NCI-H510A treated with DMSO at 0.1 percent for 48 hours (cell line): Measurements from ENCODE around the gene RCN1.
A peak's percentile ranks its signal among the peaks of the same experiment; 100 is the strongest.
"Not testable (repeated sequence)": the region's sequence is repeated elsewhere in the genome, so short reads cannot be mapped to it uniquely, and the experiment has no call there.

Experiments
- DNase-seq: peaks from one replicate; lab custom pipeline; 2025; lab: John Stamatoyannopoulos, UW

Gene RCN1

DNA sequence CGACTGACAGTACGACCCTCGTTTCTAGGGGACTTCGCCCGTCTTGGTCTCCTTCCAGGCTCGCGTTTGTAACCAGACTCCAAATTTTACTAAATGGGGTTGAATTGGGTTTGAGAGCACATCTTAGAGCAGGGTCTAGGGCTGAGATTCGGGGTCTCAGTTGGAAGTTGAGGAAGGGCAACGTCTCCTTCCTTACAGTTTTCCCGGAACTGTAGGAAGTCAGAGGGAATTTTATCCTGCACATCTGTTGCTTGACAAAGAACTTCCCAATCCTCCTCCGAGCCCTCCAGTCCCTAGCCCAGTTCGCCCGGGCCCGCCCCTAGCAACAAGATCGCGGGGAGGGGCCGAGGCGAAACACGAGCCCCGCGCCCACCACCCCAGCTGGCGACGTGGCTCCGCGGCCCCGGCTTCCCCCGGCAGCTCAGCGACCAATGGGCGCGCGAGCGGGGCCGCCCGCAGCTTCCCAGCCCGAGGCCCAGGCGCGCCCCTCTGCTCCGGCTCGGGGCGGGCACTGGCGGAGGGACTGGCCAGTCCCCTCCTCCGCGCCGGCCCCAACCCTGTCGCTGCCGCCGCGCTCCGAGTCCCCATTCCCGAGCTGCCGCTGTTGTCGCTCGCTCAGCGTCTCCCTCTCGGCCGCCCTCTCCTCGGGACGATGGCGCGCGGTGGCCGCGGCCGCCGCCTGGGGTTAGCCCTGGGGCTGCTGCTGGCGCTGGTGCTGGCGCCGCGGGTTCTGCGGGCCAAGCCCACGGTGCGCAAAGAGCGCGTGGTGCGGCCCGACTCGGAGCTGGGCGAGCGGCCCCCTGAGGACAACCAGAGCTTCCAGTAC lies at the start of gene RCN1:
Gene RCN1 (plus strand): TSS at position 530 of the 826 bp plus-strand sequence. CDS start 123 bp downstream, at position 653.
- peak; percentile 39 for DNase-seq

DNA sequence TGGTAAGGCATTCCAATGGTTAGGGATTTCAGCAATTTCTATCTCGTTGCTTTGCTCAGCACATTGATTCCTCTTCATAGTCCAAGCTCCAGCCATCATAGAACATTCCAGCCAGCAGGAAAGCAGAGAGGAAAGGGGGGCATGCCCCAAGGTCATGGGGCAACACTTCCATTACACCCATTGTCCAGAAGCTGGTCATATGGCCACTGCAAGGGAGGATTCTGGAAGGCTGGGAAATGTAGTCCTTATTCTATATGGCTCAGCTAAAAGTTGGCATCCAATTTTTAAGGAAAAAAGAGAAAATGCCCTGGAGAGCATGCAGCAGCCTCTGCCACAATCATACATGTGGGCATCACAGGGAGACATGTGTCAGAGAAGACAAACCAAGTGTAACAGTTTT lies 47.1 kb upstream of the RCN1 start:
- DNase-seq = no peak

DNA sequence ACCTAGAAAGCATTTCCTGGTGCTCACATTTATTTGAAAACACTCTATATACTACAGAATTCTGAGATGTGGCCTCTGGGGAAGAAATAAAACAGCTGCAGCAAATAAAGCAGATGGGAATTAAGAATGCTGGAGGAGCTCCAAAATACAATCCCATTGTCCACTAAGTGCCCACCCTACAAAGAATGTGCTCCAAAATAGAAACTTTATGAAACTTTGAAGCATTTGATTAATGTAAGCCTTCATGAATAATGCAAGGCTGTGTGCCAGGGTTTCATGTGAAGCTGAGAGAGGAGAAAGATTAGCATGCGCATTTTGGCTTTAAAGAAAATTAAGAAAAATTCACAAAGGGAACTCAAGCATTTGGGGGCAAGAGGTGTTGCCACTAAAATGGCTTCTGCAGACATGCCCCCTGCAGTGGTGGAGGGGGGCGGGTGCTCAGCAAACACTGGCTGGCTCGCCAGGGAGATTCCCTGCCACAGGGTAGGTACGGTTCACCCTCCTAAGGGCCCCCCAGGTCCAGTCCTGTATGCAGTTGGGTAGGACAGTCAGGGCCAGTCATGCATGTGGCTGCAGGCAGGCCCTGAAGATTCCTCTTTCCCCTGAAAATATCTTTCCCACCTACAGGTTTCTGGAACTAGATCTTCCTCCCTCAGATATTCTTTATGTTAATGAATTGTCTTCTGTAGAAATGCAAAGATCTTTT lies 46.6 kb upstream of the RCN1 start:
- DNase-seq = no peak

DNA sequence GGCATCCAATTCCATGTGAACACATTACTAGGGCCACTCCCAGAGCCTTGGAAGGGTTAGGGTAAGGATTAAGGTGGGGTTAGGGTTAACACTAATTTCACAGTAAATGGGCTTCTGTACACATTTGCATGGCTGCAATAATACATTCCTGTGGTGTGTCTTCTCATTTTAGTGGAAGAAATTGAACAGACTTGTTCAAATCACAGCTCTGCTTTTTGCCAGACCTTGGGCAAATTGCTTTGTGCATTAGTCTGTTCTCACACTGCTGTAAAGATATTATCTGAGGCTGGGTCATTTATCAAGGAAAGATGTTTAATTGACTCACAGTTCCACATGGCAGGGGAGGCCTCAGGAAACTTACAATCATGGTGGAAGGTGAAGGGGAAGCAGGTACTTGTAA lies 45.4 kb upstream of the RCN1 start:
- DNase-seq = no peak

DNA sequence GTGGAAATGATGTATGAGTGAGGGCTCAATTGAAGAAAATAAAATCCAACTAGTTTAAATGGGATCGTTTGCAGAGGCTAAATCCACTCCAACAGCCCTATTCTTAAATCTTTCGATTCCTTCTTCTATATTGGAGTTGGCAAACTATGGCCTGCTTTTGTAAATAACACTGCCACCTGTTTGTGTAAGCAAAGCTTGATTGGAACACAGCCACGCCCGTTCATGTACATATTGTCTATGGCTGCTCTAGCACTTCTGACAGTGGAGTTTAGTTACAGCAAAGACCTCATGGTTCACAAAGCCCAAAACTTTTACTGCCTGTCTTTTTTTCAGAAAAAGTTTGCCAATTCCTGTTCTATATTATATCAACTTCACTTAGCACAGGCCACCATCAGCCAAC lies 40.6 kb upstream of the RCN1 start:
- no peak for DNase-seq

DNA sequence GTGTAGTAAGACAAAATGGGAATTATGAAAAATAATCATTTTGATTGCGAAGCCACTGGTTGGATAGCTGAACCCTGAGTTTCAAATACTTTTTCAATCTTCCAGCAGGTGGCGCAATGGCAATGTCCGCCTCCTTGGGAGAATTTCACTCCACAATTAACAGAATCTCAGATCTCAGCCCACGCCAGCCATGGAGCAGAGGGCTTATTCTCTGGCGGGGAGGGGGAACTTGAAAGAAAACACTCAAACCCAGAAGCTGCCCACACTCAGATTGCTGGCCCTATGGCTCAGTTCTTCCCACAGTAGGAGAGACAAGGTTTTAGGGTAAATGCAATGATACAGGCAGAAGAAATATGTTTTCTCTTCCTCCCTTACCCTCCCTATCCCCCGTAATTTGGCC lies 38.7 kb upstream of the RCN1 start:
- DNase-seq = peak; percentile 0

DNA sequence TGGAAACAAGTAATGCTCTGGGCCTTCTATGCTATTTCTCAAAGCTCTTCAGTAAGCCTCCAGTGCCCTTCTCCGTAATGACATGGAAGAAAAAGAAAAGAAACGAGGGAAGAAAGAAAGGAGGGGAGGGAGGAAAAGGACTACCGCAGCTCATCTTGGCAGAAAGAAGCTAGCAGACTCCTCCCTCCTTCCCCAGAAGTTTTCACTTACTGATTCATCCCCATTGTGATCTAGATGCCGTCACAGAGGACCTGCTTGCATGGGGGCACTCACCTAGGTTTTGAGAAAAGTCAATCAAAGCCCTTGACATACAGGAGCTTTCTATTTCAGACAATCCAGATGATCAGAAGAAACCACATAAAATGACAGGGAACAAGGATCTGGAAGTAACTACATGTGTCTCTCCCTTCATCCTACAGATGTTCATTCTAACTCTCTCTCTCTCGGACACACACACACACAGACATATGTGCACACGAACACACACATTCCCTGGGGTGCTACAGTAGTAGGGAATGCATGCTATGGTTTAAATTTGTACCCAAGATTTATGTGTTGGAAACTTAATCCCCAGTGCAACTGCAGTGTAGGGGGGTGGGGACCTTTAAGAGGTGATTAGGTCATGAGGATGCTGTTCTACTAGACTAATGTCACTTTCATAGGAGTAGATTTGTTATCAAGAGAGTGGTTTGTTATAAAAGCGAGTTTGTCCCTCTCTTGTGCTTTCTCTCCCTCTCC lies 37.6 kb upstream of the RCN1 start:
- DNase-seq = no peak

DNA sequence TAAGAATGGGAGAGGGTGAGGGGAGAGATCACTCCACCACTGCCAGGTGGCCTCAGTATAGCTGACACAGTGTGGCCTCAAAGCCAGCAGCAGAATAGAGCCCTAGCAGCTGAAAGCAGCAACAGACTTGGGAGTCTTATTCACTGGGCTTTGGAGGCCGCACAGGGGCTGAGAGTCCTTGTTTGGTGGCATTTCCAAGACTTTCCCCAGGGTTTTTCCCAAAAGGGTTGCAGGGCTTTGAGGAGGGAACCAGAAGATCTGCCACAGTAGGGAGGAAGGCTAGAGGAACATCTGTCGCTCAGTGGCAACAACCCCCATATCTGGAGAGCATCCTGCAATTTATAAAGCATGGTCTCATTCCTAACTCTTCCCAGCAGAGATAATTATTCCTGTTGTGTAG lies 35.0 kb upstream of the RCN1 start:
- DNase-seq = no peak

DNA sequence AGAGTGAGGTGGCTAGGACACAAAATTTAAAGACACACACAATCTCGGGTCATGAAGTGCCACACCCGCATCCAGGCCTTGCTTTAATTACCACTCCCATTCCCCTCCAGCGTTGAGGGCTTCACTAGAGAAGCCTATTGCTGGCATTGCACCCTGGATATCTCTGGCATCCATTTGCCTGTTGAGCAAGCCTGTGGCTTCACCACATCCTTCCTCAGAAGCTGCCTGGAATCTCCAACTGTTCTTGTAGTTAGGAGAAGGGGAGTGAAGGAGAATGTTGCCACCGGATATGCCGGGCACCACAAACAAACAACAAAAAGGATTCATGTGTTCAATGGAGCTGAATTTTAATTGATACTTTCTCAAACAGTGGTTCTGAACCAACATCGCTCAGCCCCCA lies 34.4 kb upstream of the RCN1 start:
- DNase-seq = no peak

DNA sequence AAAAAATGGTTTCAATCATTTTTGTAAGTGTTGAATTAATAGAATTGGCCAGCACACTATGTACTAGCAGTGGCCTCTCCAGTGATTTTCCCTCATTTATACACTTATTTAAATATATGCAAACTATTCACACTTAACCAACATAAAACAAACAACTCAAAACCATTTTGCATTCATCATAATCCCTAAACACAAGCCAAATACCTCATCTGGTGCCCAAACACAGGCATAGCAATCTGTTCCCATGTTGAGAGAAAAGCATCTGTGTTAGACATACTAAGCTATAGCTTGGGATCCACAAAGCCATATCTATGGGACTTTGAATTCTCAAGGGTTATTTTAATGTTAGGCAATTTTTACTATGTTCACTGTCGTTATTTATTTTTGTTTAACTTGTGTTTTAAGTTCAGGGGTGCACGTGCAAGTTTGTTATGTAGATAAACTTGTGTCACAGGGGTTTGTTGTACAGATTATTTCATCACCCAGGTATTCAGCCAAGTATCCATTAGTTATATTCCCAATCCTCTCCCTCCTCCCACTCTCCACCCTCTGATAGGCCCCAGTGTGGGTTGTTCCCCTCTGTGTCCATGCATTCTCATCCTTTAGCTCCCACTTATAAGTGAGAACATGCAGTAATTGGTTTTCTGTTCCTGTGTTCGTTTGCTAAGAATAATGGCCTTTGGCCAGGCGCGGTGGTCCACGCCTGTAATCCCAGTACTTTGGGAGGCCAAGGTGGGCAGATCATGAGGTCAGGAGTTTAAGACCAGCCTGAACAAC lies 31.0 kb upstream of the RCN1 start:
- no peak for DNase-seq

DNA sequence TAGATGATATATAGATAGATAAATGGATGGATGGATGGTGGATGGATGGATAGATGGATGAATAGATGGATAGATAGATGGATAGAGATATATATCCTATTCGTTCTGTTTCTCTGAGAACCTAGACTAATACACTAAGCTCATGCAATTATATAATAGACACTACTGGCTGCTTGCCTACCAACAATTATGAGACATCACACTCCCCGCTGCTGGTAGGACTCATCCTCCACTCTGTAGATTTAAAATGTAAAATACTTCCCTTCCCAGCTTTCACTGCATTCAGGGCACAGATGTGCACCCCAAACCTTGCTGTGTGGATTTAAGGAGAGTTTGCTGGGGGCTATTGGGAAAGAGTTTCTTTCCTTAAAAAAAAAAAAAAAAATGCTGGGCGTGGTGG lies 28.3 kb upstream of the RCN1 start:
- DNase-seq = no peak

DNA sequence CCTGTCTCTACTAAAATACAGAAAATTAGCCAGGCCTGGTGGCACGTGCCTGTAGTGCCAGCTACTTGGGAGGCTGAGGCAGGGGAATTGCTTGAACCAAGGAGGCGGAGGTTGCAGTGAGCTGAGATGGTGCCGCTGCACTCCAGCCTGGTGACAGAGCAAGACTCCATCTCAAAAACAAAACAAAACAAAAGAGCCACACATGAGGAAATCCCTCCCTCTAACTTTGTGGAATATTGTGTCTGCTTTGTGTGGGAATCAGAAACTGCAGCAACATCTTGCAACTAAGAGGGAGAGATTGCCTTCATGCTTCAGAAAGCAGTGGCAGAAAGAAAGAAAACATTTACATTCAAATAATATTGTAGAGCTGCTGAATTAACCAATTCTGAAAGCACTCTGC lies 27.8 kb upstream of the RCN1 start:
- DNase-seq = not testable (repeated sequence)

DNA sequence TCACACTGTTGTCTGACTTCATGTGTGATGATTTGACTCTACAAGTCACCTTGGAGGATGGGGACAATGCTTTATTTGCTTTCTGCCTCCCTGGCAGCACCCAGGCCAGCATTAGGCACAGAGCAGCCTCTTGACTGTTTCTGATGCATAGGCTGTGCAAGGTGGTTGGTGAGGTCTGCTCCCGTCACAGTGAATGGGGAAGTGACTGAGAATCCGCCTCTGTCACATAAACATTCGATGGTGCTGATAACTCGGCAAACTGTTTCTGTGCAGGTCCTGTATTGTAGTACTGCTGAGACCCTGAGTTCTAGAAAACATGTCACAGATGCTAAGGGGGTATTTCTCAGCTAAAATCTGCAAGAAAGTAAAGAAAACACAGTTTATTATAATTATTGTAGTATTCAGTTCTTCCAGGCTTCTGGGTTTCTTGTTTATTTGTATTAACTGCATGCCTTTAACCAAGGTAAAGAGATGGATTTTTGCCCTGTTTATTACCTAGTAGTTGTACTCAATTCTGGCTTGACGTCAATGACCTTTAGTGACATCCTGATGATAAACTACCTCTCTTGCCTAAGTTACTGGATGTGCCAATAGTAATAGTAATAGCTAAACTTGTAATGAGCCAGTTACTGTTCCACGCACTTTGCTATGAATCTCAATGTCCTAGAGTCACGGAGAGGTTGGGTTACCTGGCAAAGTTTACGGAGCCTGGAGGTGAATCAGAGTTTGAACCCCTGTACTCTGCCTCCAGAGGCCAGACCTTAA lies 24.8 kb upstream of the RCN1 start:
- DNase-seq = no peak

DNA sequence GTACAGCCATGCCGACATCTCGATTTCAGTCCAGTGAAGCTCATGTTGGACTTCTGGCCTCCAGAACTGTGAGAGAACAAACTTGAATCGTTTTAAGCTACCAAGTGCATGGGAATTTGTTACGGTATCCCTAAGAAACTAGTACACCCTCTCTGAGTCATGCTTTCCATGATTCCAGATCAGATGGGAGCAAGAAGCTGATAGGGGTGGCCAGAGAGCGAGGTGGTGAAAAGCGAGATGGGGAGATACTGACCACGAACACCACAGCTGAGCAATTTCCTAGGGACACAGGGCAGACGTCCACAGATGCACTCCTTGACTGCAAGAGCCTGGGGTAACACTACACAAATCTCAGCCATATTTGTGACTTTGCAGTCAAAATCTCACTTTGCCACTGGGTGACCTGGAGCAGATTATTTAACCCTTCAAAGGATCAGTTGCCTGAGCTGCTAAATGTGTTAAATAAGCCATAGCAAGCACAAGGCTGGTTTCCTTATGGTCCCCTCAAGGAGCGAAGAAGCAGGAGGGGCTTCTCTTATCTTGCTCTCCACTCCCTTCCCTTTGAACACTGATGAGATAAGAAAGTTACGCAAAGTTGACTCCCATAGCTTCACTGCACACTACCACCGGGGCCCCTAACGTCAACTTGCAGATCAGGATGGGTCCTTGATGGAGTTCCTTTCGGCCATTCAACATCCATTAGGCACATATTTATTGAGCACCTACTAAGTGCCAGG lies 22.6 kb upstream of the RCN1 start:
- DNase-seq = no peak

DNA sequence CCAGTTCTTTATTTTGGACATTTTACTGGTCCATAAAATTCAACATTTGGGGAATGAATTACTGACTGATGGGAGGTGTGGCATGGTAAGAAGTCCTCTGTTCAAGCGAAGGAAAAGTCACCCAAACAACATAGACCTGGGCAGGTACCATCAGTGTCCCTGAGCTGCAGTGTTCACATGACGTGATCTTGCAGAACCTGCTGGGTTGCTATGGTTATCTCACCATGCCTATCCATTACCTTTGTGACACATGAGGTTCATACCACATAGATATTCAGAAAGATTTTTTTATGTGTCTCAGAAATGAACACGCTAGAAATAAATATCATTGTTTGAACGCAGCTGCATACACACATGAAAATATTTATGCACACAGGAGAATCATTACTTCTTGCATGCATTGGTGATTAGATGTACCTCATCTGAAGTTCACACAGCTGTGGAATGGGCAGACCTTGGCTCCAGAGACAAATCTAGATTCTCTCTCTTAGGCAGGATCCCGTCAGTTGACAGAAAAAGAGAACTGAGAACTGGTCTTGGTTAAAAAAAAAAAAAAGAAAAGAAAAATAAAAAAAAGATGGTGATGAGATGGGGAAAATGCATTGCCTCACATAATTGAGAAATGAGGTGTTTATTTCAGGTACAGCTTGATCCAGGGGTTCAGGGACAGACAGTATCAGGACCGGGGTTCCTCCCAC lies 21.4 kb upstream of the RCN1 start:
- no peak for DNase-seq

DNA sequence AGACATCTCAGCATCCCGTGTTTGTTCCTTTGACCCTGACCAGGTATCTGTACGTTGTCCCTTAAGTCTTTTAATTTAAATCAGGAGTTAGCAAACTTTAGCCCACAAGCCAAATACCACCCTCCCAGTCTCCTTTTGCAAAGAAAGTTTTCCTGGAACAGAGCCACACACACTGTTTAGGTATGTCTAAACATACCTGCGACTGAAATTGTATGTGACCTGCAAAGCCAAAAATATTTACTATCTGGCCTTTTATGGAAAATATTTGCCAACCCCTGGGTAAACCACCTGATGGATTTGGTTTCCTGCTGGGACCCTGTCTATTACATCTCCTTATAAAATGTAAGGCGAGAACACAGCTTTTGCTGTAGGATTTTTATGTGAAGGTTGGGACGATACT lies 20.2 kb upstream of the RCN1 start:
- DNase-seq = no peak

DNA sequence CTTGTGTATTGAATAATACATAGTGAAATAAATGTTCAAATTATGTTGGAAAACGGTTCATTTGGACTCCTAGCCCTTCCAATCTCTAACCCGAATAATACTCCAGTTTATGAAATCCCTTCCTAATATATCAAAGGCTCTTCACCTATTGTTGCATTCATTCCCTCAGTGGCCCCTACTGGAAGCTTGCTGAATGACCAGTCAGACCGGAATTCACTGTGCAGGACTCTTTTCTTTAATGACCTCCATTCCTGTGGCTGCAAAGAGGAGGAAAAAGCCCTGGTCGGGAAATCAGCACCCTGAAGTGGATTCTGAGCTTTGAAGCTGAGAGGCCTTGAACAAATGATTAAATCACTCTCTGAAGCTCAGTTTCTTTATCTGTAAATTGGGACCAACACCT lies 19.1 kb upstream of the RCN1 start:
- DNase-seq = no peak

DNA sequence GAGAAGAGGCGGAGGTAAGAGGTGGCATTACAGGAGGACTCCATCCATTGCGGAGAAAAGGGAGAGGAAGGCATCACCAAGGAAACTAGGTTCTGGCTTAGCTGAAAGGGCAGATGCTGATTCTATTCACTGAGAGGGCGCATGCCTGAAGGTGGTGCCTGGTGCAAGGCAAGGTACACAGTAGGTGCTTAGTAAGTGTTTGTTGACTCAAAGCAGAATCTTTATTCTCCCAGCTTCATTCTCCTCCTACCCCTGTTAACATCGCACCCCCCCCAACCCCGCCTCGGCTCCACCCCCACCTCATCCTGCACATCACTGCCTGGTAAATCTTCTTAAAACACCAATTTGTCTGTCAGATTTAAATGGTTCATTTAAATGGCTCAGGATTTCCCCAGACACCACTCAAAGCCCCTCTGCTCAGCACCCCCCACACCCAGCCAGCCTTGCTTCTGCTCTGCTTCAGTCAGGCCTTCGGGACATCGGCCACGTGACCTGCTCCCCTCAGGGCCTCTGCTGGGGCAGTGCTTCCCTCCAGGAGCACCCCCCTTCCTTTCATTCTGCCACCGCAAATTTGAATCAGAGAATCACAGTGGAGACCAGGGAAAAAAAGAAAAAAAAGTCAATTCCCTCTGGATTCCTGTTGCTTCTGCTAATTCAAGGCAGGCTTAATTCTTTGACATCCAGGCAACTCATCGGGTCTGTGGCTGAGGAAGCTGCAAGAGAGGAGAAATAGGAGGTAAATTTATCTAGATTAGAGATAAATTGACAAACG lies 17.8 kb upstream of the RCN1 start:
- no peak for DNase-seq

DNA sequence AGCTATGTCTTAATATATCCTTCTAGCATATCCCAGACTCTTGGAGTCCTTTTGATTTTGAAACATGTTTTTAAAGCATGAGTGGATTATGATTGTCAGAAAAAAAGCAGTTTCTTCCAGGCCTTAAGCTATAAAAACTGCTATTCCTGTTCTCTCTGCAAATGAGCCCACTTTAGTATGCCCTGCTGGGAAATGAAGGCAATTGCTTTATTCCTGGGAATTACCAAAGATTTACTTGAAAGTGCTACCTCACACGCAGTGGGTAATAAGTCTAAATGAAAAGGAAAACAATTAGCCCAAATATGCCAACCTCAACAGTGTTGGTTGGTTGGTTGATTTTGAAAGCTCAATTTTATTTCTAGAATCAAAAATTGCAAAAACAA lies 17.2 kb upstream of the RCN1 start:
- no peak for DNase-seq
